H1 (cell line): ENCODE measurements around the gene SMOC2. TPM values are rescaled to one million over a fixed set of nuclear protein-coding genes. Genes with fewer than 3 reads are reported as not detected.

Experiments
- BCL11A ChIP-seq, 2 experiments: IDR thresholded peaks; one replicate each; pipeline ENCODE4 v1.6.1; 2011; ENCODE audit warnings: low read depth in 2 of 2, low read length in 2 of 2, mild to moderate bottlenecking in 2 of 2
- CTCF ChIP-seq, 3 experiments: IDR thresholded peaks; 1 replicate in 2 of 3; 2 replicates in 1 of 3; pipeline versions ENCODE4 v1.5.1 to v1.6.1; 2011; ENCODE audit warnings: low read length in 3 of 3, mild to moderate bottlenecking in 3 of 3, inconsistent platforms in 2 of 3, low read depth in 1 of 3, moderate library complexity in 1 of 3; ENCODE audit not compliant: insufficient read depth in 1 of 3; ENCODE audit errors: control extremely low read depth in 1 of 3
- GABPA ChIP-seq: IDR thresholded peaks from 2 replicates; pipeline ENCODE4 v1.6.1; 2011; ENCODE audit warnings: mild to moderate bottlenecking, low read length, moderate library complexity, borderline replicate concordance; ENCODE audit not compliant: insufficient read depth
- HDAC6 ChIP-seq: IDR thresholded peaks from one replicate; pipeline ENCODE4 v1.7.1; 2012; ENCODE audit warnings: low read depth, mild to moderate bottlenecking, inconsistent platforms, low read length, moderate library complexity
- KDM4A ChIP-seq: IDR thresholded peaks from one replicate; pipeline ENCODE4 v1.7.1; 2012; ENCODE audit warnings: low read depth, mild to moderate bottlenecking, moderate library complexity, low read length, inconsistent platforms; ENCODE audit not compliant: severe bottlenecking
- NANOG ChIP-seq: IDR thresholded peaks from 2 replicates; pipeline ENCODE4 v1.6.1; 2011; ENCODE audit warnings: low read length, low read depth, mild to moderate bottlenecking, inconsistent platforms; ENCODE audit not compliant: insufficient read depth, poor library complexity, severe bottlenecking
- TBP ChIP-seq: IDR thresholded peaks from 2 replicates; pipeline ENCODE4 v1.6.1; 2011; ENCODE audit warnings: low read depth, low read length, improper control_type of control experiment
- polyA plus RNA-seq, 7 experiments: library from polyadenylated mRNA; depleted of rRNA in 3 of 7; stranded (reverse) in 5 of 7; unstranded in 2 of 7; fragments of >200 nt in 5 of 7; fragments of 200-250 nt in 2 of 7; gene quantifications; 1 replicate in 5 of 7; 2 replicates in 1 of 7; 4 replicates in 1 of 7; pipeline versions ENCODE4 v1.2.1 to v1.2.3, GENCODE V29; 2011 to 2013; ENCODE audit warnings: missing spikeins in 2 of 7, mixed read lengths in 2 of 7
- total RNA-seq: library from RNA; stranded (reverse); fragmentation: NEBNext Ultra II Directional; extraction: Animal tissue kit (Norgen Biotek cat#: 25700); gene quantifications from 2 replicates; pipeline ENCODE4 v1.2.1, GENCODE V29; 2021

SMOC2 gene
- total and polyA plus RNA-seq, 2 of the 8 experiments (the other 6 are each of a cell fraction or from before 2014, with no cell fraction given): 7.7 to 8.5 TPM

- no peak for TF ChIP-seq CTCF (IDR thresholded peaks at IDR 0.05; ENCODE audit: control extremely low read depth in 1 of 3, insufficient read depth in 1 of 3, low read depth in 1 of 3, low read length in 3 of 3)
- no peak for TF ChIP-seq KDM4A
- TF ChIP-seq BCL11A (IDR thresholded peaks at IDR 0.05; ENCODE audit: low read depth in 2 of 2, low read length in 2 of 2): no peak
- TF ChIP-seq TBP: no peak
- TF ChIP-seq GABPA: no peak
- TF ChIP-seq HDAC6: no peak
- no peak for TF ChIP-seq NANOG
Observed at GRCh38 chr6:168397012-168397411, 44.0 kb upstream of the SMOC2 start (continued).
